MM.1S (cell line): ENCODE data around the gene SLC22A17.

Source experiments
- EZH2phosphoT487 ChIP-seq: fragments of 300-600 bp; sonication (generic); IDR thresholded peaks from 2 replicates; pipeline ENCODE4 v1.6.1; 2018; ENCODE audit warnings: antibody characterized with exemption, low read length
- TF ChIP-seq, protein P1 (sequence below): fragments of 300-600 bp; sonication (generic); IDR thresholded peaks from 2 replicates; pipeline ENCODE4 v1.5.1; 2016; ENCODE audit warnings: antibody characterized with exemption, low read length, mixed read lengths

DNA sequence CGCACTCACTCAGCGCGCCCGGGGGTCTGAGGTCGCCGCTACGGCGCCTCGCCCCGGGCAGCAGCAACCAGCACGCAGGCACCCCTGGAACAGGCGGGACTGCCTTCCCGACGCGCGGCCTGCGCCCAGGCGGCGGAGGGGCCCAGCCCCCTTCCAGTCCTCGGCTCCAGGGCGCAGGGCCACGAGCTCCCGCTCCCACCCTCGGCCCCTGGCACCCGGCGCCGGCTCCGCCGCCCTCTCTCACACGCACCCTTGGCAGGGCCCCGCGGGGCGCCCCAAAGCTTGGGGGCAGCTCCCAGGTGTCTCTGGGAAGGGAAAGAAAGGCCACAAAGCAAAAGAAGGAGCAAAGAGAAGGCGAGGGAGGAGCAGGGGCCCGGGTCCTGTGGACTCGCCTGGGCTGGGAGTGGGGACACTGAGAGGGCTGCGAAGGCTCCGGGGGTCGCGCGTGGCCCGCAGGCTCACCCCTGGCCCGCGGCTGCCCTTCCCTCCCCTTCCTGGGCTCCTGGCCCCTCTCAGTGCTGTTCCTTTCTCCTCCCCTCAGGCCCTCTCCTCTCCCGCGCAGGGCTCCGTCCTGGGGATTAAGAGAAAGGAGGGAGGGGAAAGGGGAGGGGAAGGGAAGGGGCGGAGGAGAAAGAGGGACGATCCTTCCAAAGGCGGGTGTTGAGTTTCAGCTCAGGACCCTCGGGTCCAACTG, 13.2 kb upstream of the SLC22A17 start:
- TF ChIP-seq, protein P1, sequence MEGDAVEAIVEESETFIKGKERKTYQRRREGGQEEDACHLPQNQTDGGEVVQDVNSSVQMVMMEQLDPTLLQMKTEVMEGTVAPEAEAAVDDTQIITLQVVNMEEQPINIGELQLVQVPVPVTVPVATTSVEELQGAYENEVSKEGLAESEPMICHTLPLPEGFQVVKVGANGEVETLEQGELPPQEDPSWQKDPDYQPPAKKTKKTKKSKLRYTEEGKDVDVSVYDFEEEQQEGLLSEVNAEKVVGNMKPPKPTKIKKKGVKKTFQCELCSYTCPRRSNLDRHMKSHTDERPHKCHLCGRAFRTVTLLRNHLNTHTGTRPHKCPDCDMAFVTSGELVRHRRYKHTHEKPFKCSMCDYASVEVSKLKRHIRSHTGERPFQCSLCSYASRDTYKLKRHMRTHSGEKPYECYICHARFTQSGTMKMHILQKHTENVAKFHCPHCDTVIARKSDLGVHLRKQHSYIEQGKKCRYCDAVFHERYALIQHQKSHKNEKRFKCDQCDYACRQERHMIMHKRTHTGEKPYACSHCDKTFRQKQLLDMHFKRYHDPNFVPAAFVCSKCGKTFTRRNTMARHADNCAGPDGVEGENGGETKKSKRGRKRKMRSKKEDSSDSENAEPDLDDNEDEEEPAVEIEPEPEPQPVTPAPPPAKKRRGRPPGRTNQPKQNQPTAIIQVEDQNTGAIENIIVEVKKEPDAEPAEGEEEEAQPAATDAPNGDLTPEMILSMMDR, result no peak
- TF ChIP-seq EZH2phosphoT487, result no peak
